Testis (tissue), 3 donors: ENCODE measurements around the gene CCT5. TPM values are rescaled to one million over a fixed set of nuclear protein-coding genes. Genes with fewer than 3 reads are reported as not detected.

Experiments used
- DNase-seq: peaks from one replicate; pipeline ENCODE4 v3.0.0-alpha.2; 2019
- H3K27ac ChIP-seq, 2 donors: fragments of 200-600 bp; sonication (generic); one replicate each; pipeline ENCODE4 v1.5.1; 2019
- H3K27me3 ChIP-seq: fragments of 200-600 bp; sonication (generic); one replicate; pipeline ENCODE4 v1.5.1; 2019
- H3K36me3 ChIP-seq: fragments of 200-600 bp; sonication (generic); one replicate; pipeline ENCODE4 v1.5.1; 2017; ENCODE audit warnings: low read depth; ENCODE audit errors: missing control alignments
- H3K4me1 ChIP-seq: fragments of 200-600 bp; sonication (generic); one replicate; pipeline ENCODE4 v1.5.1; 2019
- H3K4me3 ChIP-seq, 2 donors: fragments of 200-600 bp; sonication (generic); one replicate each; pipeline ENCODE4 v1.5.1; 2017 to 2019
- H3K9me3 ChIP-seq: fragments of 200-600 bp; sonication (generic); one replicate; pipeline ENCODE4 v1.5.1; 2017
- POLR2A ChIP-seq: fragments of 450-650 bp; IDR thresholded peaks from one replicate; pipeline ENCODE4 v1.6.1; 2017; ENCODE audit warnings: antibody characterized with exemption, mild to moderate bottlenecking, moderate library complexity
- WGBS, 2 donors: methylation state at CpG; one replicate each; pipeline ENCODE4 v1.1.5; 2018; 5-methylcytosine and 5-hydroxymethylcytosine counted together
- intact Hi-C: fragments of 100-400 bp; cut with DNase I; formaldehyde crosslinking; loops from one replicate; pipeline ENCODE4 v1.15.1; 2023; ENCODE audit warnings: low total_unique reads
- polyA plus RNA-seq: library from polyadenylated mRNA; stranded (reverse); fragments of 350-450 nt; fragmentation: Illumina TruSeq; extraction: RNeasy Lipid Tissue Mini Kit (QIAGEN cat#74804); gene quantifications from one replicate; pipeline ENCODE4 v1.2.3, GENCODE V29; 2014; ENCODE audit warnings: low read depth, low replicate concordance; ENCODE audit not compliant: insufficient read depth
- total RNA-seq, 2 donors: library from RNA; depleted of rRNA; stranded (reverse); fragments of >200 nt; gene quantifications; one replicate each; pipeline ENCODE4 v1.2.3, GENCODE V29; 2016
- TF ChIP-seq, protein P1 (sequence below), 3 experiments: fragments of 450-650 bp in 2 of 3; fragments of 200-600 bp in 1 of 3; sonication (generic) in 1 of 3; IDR thresholded peaks; one replicate each; pipeline ENCODE4 v1.5.1; 2016 to 2019; ENCODE audit warnings: antibody characterized with exemption in 3 of 3, mild to moderate bottlenecking in 2 of 3, moderate library complexity in 1 of 3

The CCT5 gene
- total and polyA plus RNA-seq, 3 donors from 2014 or later, result 155 to 299 (median 189) TPM

- Histone ChIP-seq H3K4me1 (no peaks in the 10 kb centered on the region), H3K27me3 (no peaks in the 10 kb centered on the region), H3K27ac (no peak overlapping the region), H3K36me3 (no peaks in the 10 kb centered on the region), H3K9me3 (no peaks in the 10 kb centered on the region), H3K4me3 (no peak overlapping the region)
- intact Hi-C loops, result no loop called here
- whole genome bisulfite sequencing, 2 donors, result 79 to 84% methylated on average over 11 of the region's 11 CpGs
- TF ChIP-seq POLR2A, result no peak
- TF ChIP-seq, protein P1, sequence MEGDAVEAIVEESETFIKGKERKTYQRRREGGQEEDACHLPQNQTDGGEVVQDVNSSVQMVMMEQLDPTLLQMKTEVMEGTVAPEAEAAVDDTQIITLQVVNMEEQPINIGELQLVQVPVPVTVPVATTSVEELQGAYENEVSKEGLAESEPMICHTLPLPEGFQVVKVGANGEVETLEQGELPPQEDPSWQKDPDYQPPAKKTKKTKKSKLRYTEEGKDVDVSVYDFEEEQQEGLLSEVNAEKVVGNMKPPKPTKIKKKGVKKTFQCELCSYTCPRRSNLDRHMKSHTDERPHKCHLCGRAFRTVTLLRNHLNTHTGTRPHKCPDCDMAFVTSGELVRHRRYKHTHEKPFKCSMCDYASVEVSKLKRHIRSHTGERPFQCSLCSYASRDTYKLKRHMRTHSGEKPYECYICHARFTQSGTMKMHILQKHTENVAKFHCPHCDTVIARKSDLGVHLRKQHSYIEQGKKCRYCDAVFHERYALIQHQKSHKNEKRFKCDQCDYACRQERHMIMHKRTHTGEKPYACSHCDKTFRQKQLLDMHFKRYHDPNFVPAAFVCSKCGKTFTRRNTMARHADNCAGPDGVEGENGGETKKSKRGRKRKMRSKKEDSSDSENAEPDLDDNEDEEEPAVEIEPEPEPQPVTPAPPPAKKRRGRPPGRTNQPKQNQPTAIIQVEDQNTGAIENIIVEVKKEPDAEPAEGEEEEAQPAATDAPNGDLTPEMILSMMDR (IDR thresholded peaks at IDR 0.05), result no peak
- DNase-seq, result no peak
Measured at GRCh38 chr5:10229306-10230048, 20.6 kb upstream of the CCT5 start.

DNA sequence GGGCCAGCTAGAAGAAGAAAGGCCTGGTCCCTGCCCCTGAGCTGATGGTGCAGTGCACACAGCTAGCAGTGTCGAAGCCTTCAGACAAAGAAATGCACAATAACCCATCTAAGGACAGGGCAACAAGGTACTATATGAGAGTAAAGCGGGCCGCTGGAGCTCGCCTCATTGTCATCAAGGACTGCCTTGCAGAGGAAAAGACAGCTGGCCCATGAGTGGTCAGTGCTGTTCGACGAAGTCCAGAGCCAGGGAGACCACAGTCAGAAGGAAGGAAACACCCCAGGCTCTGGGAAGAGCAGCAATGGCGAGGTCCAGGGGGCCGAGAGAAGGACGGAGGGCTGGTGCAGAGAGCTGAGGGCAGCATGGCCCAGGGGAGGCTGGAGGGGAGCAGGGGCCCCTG, 17.7 kb upstream of the CCT5 start:
- intact Hi-C loops, result no loop called here
- DNase-seq, result no peak
- H3K36me3 ChIP-seq, result no peaks in the 10 kb centered on the region

DNA sequence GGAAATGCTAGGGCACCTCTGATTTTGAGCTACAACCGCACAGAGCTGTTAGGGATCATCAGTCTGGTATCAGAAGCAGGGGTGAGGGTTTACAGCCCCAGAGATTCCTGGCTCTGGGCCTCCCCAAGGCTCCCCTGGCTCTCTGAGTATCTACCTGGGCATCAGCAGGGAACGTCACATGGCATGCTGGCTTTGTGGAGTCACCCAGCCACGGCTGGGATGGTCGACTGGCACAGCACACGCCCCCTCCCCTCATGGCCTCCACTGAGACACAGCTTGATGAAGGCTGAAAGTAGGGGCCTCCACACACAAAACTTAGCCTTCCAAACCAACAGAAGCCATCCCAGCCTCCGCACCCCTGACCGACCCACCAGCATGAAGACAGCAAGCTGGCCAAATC, 17.1 kb upstream of the CCT5 start:
- Histone ChIP-seq H3K4me1 (no peaks in the 10 kb centered on the region), H3K36me3 (no peaks in the 10 kb centered on the region), H3K4me3 (no peak overlapping the region), H3K27me3 (no peaks in the 10 kb centered on the region), H3K27ac (no peak overlapping the region), H3K9me3 (no peaks in the 10 kb centered on the region)
- DNase-seq, result no peak
- intact Hi-C loops, result no loop called here
- WGBS, 2 donors, result 79 to 96% methylated on average over 4 to 7 of the region's 7 CpGs
- TF ChIP-seq, protein P1 (IDR thresholded peaks at IDR 0.05), result no peak
- no peak for TF ChIP-seq POLR2A

More for the DNA sequence above, 17.7 kb upstream of the CCT5 start:
- Histone ChIP-seq H3K27me3 (no peaks in the 10 kb centered on the region), H3K9me3 (no peaks in the 10 kb centered on the region), H3K4me1 (no peaks in the 10 kb centered on the region), H3K4me3 (no peak overlapping the region), H3K27ac (no peak overlapping the region)
- 96 to 97% methylated on average over 9 of the region's 9 CpGs for WGBS, 2 donors
- TF ChIP-seq, protein P1 (IDR thresholded peaks at IDR 0.05), result no peak
- no peak for TF ChIP-seq POLR2A

DNA sequence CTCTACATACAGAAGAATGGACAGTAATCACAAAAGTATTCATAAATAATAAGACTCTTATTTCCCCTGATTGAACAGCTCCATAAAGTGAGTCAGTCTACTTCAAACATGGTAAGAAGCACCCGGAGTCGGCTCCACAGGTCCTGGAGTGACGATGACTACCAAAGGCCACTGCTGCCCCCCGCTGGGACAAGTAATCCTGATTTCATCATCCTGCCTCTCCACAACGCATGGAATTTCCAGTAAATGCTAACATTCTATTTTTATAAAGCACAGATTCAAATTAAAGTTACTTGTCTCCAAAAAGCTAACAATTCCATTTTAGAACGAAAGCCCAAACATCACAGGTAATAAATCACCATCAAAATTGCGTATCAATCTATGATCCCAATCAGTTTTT, 16.6 kb upstream of the CCT5 start:
- Histone ChIP-seq H3K27me3 (no peaks in the 10 kb centered on the region), H3K36me3 (no peaks in the 10 kb centered on the region), H3K9me3 (no peaks in the 10 kb centered on the region), H3K4me1 (no peaks in the 10 kb centered on the region), H3K27ac (no peak overlapping the region), H3K4me3 (no peak overlapping the region)
- TF ChIP-seq, protein P1 (IDR thresholded peaks at IDR 0.05), result no peak
- intact Hi-C loops, result no loop called here
- DNase-seq, result no peak
- WGBS, 2 donors, result 67 to 71% methylated on average over 7 of the region's 7 CpGs

GRCh38 chr5:10235350-10235749, 14.7 kb upstream of the CCT5 start:
- intact Hi-C loops, result no loop called here
- TF ChIP-seq POLR2A, result no peak
- TF ChIP-seq, protein P1 (IDR thresholded peaks at IDR 0.05), result no peak
- WGBS, 2 donors, result 85 to 87% methylated on average over 8 of the region's 8 CpGs
- no peaks in the 10 kb centered on the region for H3K9me3 ChIP-seq
- no peaks in the 10 kb centered on the region for H3K4me1 ChIP-seq
- H3K36me3 ChIP-seq, result no peaks in the 10 kb centered on the region
- no peak overlapping the region for H3K4me3 ChIP-seq
- no peak overlapping the region for H3K27ac ChIP-seq
- no peaks in the 10 kb centered on the region for H3K27me3 ChIP-seq
- no peak for DNase-seq
